Measurements from ENCODE around the gene FBLN2. TPM values are rescaled to one million over a fixed set of nuclear protein-coding genes. Genes with fewer than 3 reads are reported as not detected.
"Not testable (repeated sequence)": the region's sequence is repeated elsewhere in the genome, so short reads cannot be mapped to it uniquely, and the experiment has no call there.

FBLN2 gene
- total RNA-seq, 1 experiment from 2014 or later, result 1.8 TPM

- DNase-seq (ENCODE audit: low read depth, low spot score), result no peak
- in situ Hi-C loops (cut with HindIII; ENCODE audit: low pct_unique_long_range_greater_than_20kb, low sequenced_read_pairs), result no loop called here
These were observed 39.1 kb upstream of the FBLN2 start for GRCh38 chr3:13509816-13510192.

- in situ Hi-C loops (cut with HindIII; ENCODE audit: low pct_unique_long_range_greater_than_20kb, low sequenced_read_pairs), result no loop called here
- no peak for DNase-seq (ENCODE audit: low read depth, low spot score)
These were observed 36.5 kb upstream of the FBLN2 start for GRCh38 chr3:13512451-13512850.

GRCh38 chr3:13513051-13513912, 35.6 kb upstream of the FBLN2 start:
- no peak for DNase-seq (ENCODE audit: low read depth, low spot score)
- in situ Hi-C loops (cut with HindIII; ENCODE audit: low pct_unique_long_range_greater_than_20kb, low sequenced_read_pairs), result no loop called here

- no peak for DNase-seq (ENCODE audit: low read depth, low spot score)
- in situ Hi-C loops (cut with HindIII; ENCODE audit: low pct_unique_long_range_greater_than_20kb, low sequenced_read_pairs), result no loop called here
These were observed 34.9 kb upstream of the FBLN2 start for GRCh38 chr3:13513913-13514517.

- in situ Hi-C loops (cut with HindIII; ENCODE audit: low pct_unique_long_range_greater_than_20kb, low sequenced_read_pairs), result no loop called here
- no peak for DNase-seq (ENCODE audit: low read depth, low spot score)
These were observed 34.1 kb upstream of the FBLN2 start for GRCh38 chr3:13514639-13515435.

- DNase-seq (ENCODE audit: low read depth, low spot score), result peak; percentile 42
- in situ Hi-C loops (cut with HindIII; ENCODE audit: low pct_unique_long_range_greater_than_20kb, low sequenced_read_pairs), result no loop called here
These were observed 32.9 kb upstream of the FBLN2 start for GRCh38 chr3:13515786-13516759.

GRCh38 chr3:13516760-13517135, 32.2 kb upstream of the FBLN2 start:
- in situ Hi-C loops (cut with HindIII; ENCODE audit: low pct_unique_long_range_greater_than_20kb, low sequenced_read_pairs), result no loop called here
- no peak for DNase-seq (ENCODE audit: low read depth, low spot score)

- no peak for DNase-seq (ENCODE audit: low read depth, low spot score)
- in situ Hi-C loops (cut with HindIII; ENCODE audit: low pct_unique_long_range_greater_than_20kb, low sequenced_read_pairs), result no loop called here
These were observed 31.5 kb upstream of the FBLN2 start for GRCh38 chr3:13517253-13517977.

GRCh38 chr3:13518516-13518953, 30.4 kb upstream of the FBLN2 start:
- in situ Hi-C loops (cut with HindIII; ENCODE audit: low pct_unique_long_range_greater_than_20kb, low sequenced_read_pairs), result no loop called here
- no peak for DNase-seq (ENCODE audit: low read depth, low spot score)

GRCh38 chr3:13519006-13519791, 29.7 kb upstream of the FBLN2 start:
- in situ Hi-C loops (cut with HindIII; ENCODE audit: low pct_unique_long_range_greater_than_20kb, low sequenced_read_pairs), result no loop called here
- DNase-seq (ENCODE audit: low read depth, low spot score), result no peak

- in situ Hi-C loops (cut with HindIII; ENCODE audit: low pct_unique_long_range_greater_than_20kb, low sequenced_read_pairs), result no loop called here
- DNase-seq (ENCODE audit: low read depth, low spot score), result no peak
These were observed 28.5 kb upstream of the FBLN2 start for GRCh38 chr3:13520326-13520880.

GRCh38 chr3:13521309-13521708, 27.6 kb upstream of the FBLN2 start:
- in situ Hi-C loops (cut with HindIII; ENCODE audit: low pct_unique_long_range_greater_than_20kb, low sequenced_read_pairs), result no loop called here
- DNase-seq (ENCODE audit: low read depth, low spot score), result no peak

- in situ Hi-C loops (cut with HindIII; ENCODE audit: low pct_unique_long_range_greater_than_20kb, low sequenced_read_pairs), result not testable (repeated sequence)
These were observed 27.2 kb upstream of the FBLN2 start for GRCh38 chr3:13521749-13522148.

GRCh38 chr3:13522236-13522635, 26.7 kb upstream of the FBLN2 start:
- in situ Hi-C loops (cut with HindIII; ENCODE audit: low pct_unique_long_range_greater_than_20kb, low sequenced_read_pairs), result no loop called here
- DNase-seq (ENCODE audit: low read depth, low spot score), result no peak

More at GRCh38 chr3:13521749-13522148, 27.2 kb upstream of the FBLN2 start:
- not testable (repeated sequence) for DNase-seq (ENCODE audit: low read depth, low spot score)

GRCh38 chr3:13524979-13525669, 23.8 kb upstream of the FBLN2 start:
- no peak for DNase-seq (ENCODE audit: low read depth, low spot score)
- in situ Hi-C loops (cut with HindIII; ENCODE audit: low pct_unique_long_range_greater_than_20kb, low sequenced_read_pairs), result no loop called here
